NCI-H774 (cell line): ENCODE measurements around the gene GPC5.

Source experiments
- DNase-seq: peaks from one replicate; lab custom pipeline; 2025; lab: John Stamatoyannopoulos, UW

GPC5 gene

DNA sequence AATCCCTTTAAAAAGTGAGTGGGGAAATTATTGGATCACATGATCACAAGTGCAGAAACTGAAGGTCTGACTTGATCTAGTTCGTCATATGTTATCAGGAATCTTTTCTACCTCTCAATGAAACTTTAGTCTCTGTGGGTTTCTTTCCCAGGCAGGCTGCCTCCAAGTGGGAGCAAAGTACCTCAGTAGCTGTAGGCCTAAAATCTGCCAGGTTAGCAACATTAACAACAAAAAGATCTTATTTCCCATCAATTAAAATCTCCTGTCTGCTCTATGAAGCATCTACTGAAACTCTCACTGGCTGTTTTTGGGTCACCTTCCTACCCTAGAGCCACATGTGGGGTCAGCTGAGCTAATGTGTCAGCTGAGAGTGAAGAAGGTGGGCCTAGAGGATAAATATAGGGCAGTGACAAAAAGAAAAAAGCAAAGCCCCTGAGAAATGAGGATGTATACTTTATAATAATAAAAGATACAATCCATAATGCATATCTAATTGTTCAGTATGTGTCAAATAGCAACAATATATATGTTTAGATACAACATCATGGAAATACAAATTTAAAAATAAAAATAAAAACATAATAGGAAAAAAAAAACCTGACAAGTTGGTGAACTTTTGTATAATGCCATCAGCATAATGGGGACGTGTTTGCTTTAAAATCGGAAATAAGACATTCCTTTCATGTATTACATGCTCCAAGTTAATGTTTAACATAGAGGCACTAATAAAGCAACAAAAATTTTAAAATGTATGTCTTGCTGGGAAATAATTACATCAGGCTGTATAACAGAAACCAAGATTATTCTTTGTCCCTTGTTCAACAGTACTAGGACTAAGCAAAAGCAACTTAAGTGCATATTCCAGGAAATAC, 141.1 kb downstream of the GPC5 start:
- DNase-seq: no peak

DNA sequence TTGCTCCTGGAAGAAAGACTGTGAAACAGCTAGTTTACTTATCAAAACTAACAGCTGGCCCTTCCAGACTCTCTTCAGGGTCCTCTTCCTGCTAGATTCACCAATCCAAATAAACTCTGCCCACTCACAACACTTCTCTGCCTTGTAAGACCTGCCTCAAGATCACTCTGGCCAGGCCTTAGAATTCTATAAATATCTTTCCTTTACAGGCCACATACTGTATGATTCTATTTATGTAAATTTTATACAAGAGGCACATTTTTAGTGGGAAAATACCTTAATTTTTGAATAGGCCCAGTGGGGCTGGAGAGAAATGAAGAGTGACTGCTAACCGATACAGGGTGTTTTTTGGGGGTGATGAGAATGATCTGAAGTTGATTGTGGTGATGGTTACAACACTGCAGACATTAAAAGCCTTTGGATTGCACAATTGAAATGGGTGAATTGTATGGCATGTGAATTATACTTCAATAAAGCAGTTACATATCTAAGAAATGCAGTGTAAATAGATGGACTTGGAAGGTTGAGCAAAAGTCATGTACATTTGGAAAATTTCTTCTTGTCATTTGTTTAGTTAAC, 141.8 kb downstream of the GPC5 start:
- DNase-seq: no peak

DNA sequence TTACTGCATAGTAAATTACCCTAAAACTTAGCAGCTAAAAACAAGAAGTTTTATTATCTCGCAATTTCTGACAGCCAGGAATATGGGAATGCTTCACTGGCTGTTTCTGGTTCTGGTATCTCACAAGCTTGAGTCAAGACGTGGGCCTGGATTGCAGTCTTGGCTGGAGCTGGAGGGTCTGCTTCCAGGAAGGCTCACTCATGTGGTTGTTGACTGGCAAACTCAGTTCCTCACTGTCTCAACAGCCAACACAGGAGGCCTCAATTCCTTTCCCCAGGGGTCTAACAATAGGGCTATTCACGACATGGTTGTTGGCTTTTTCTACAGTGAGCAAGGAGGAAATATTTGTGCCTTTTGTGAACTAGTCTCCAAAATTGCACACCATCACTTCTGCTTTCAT, 146.3 kb downstream of the GPC5 start:
- DNase-seq: no peak

DNA sequence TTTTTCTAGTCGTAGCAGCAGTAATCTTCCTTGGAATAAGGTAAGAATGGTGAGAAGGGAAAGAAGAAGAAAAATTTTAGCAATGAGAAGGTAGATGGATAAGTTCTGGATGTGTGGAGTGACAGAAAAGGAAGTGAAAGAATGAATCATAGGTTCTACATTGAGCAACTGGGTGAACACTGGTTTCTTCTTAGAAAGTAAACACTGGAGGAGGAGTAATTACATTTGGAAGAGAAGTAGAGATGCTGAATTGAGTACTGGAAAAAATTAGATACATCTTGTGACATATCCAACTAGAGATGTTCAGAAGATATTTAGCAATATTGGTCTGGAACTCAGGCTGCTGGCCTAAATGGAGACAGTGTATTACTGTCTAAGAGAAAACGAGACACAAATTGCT, 148.5 kb downstream of the GPC5 start:
- DNase-seq: no peak

DNA sequence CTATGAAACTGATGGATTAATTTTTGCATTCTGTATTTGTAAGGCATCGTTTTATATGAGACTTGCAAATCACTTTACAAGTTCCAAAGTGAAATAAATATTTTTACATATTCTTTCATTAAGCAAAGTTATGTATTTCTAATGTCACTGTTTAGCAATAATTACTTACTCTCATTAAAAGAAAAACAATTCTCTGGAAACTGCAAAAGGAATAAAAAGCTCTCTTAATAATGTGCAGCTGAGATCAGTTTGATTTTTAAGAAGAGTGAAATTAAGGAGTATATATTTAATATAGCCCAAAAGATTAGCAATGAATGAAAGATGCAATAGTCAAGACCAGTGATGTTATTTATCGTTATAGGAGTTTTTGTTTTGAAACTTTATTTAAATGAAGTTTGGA, 155.2 kb downstream of the GPC5 start:
- no peak for DNase-seq

DNA sequence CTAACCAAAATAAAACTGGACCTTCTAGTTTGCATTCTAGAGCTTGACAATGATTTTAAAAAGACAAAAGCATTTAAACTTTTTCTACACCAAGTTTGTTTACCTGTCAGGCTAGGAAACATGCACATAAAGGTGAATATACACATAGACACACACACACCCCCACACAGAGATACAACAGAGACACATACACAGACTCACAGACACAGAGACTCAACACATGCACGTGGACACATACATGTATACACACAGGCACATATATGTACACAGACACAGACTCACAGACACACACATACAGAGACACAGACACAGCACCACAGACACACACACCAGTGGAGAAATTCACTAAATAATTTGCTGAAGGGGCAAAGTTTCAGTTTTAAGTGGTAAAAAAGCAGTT, 155.7 kb downstream of the GPC5 start:
- no peak for DNase-seq

DNA sequence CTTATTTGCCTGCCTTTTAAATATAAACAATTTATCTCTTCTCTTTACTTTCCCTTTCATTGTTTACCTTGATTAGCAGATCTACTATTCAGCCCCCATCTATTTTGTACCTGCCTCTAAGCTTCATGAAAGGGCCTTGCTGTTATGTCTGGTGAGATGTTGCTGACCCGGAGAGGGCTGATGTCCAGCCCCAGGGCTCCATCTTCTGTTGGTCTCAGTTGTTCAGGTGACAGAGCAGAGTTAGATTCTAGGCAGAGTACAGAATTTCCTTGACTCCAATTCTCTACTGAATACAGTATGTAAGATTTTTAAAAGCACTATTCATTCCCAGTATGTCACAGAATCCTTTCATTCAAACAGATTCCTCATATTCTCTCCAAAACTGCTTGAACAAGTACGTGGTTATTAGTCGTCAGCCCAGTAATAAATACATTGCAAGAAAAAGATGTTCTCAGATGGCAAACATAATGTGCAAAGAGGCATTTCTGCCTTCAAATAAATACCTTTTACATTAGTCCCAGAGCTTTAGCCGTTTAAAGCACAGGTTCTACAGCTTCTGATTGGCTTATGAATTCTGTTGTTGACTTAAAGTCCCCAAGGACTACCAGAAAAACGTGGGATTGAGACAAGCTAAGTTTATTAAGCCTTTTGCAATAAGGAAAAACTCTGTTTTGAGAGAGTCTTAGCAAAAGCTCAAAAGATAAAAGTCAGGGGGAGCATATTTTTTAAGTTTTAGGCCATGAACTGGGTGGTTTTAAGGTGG, 159.1 kb downstream of the GPC5 start:
- no peak for DNase-seq

DNA sequence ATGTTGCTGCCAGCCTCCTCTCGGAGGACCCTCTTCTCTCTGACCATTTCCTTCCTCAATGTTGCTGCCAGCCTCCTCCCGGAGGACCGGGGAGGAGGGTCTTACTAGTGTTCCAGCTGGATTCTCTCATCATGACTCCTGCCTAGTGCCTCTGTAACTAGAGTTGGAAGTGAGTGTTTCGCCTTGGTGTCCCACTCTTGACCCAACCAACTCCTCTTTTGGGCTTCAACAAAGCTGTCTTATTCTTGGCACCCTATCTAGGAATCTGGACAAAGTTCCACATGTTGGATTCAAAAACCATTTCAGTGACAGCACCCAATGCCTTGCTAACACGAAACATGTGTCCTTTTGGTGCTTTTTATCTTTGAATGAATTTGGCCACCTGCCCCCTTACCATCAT, 165.4 kb downstream of the GPC5 start:
- DNase-seq: no peak

DNA sequence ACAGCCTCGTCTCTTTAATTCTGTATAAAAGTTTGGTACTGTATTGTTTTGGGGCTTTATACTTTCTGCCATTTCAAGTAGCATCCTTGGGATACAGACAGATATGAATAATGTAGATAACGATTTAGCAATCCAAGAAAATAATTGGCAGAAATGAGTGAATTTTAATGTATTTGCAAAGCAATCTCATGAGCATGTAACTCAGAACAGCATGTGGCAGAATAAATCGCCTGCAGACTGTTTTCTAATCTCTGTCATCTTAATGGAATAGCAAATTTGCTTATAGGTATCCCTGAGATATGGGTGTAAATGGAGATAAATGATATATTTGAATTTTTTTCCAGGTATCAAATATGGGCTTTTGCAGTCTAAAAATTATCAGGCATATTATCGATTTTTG, 166.0 kb downstream of the GPC5 start:
- no peak for DNase-seq

DNA sequence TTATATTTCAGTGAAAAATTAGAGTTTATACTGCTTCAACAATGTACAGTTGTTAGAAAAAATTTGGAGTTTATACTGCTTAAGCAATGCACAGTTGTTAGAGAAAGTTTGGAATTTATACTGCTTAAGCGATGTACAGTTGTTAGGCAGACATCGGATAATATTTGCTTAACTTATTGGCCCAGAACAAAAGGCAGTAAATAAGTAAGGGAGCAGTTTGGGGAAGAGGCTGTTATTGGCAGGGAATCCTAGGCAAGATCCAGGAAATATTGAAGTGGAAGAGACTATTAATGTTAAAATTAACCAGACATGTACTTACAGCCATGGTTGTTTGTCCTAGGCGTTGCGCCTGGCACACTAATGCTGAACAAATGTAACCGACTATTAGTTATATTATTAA, 166.9 kb downstream of the GPC5 start:
- no peak for DNase-seq

DNA sequence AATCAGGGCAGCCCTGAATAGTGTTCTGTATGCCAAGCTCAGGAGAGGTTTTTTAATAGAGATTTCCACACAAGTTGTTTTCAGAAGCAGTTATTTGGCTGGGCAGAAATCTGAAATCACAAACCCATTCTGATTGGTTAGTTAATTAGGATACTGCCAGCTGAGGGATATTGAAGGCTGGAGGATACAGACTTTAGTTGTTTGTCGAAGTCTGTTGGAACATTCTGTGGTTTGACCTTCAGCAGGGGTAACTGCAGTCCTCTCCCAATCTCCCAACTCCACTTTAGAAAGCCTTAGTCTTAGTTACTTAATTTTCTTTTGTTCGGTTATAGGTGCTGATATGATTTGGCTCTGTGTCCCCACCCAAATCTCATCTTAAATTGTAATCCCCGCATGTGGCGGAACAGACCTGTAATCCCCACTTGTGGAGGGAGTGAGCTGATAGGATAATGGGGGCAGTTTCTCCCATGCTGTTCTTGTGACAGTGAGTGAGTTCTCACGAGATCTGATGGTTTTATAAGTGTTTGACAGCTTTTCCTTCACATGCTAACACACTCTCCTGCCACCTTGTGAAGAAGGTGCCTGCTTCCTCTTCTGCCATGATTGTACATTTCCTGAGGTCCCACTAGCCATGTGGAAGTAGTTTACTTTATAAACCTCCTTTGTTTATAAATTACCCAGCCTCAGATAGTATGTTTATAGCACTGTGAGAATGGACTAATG, 169.2 kb downstream of the GPC5 start:
- DNase-seq: no peak

DNA sequence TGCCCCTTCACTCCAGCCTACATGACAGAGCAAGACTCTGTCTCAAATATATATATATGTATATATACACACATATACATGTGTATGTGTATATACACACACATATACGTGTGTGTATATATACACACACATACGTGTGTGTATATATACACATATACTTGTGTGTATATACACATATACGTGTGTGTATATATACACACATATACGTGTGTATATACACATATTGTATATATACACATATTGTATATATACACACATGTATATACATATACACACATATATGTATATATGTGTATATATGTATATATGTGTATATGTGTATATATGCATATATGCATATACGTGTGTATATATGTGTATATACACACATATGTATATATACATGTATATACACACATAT, 173.3 kb downstream of the GPC5 start:
- no peak for DNase-seq

DNA sequence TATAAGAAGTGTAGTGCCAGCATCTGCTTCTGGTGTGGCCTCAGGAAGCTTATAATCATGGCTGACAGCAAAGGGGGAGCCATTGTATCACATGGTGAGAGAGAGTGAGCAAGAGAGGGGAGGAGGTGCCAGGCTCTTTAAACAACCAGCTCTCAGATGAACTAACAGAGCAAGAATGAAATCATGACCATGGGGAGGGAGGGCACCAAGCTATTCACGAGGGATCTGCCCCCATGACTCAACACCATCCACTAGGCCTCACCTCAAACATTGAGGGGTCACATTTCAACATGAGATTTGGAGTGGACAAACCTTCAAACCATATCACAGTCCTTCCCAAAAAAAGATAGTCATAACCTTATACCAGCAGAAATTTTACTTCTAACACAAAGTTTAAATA, 174.0 kb downstream of the GPC5 start:
- DNase-seq: no peak

DNA sequence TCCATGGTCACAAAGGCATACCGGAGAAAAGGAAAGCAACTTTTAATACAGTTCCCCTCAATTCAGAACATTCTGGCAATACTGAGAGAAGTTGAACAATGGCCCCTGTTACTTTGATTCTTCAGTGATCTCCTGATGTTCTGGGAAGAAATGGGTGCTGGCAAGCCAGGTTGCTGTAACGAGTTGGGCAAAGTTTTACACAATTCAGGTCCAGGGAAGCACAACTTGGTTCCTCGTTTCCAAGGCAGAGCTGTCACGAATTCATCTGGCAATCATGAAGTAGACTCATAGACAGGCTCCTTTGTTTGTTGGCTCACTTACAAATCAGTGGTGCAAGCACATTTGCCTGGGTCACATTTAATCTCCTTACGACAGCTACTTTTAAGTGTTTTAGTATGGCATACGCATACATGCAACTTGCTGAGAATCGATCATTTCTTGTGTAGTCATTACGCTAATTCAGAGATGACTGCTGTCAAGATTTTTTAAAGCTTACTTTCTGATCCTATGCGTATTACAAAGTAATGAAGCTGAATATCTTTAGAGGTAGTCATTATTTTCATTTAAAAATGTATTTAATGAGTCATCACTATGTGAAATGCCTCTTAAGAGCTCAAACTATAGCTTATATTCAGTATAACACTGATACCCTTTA, 174.7 kb downstream of the GPC5 start:
- DNase-seq: no peak

DNA sequence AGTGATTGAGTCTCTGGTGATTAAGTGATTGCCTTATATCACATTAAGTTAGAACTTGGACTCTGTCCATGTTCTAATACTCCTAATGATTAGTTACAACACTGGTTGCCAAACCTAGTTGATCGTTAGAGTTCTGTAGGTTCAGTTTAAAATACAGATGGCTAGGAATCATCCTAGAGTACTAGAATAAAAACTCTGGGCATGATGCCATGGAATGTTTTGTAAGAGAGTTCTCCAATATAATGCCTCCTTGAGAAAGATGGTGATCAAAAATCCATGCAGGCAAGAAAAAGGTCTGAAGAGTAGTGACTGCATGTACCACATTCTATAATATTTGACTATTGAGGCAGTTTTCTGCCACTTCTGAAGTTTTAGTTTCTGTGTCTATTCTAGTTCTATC, 176.3 kb downstream of the GPC5 start:
- DNase-seq: no peak

DNA sequence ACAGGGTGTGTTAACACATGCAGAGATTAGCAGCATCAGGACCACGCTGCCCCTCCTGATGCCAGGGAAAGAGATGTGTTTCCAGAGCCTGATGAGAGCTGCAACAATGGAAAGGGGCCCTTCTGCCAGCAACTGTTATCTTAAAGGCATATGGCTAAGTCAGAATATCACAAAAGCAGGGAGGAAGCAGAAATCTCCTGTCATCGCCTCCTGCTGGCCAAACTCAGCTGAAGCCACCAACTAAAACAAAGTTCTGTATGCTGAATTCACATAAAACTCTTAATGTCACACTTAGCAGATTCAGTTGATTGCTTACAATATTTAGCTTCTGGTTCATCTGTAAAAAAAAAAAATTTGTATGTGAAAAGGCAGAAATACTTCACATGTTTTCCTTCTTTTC, 178.2 kb downstream of the GPC5 start:
- DNase-seq: no peak

DNA sequence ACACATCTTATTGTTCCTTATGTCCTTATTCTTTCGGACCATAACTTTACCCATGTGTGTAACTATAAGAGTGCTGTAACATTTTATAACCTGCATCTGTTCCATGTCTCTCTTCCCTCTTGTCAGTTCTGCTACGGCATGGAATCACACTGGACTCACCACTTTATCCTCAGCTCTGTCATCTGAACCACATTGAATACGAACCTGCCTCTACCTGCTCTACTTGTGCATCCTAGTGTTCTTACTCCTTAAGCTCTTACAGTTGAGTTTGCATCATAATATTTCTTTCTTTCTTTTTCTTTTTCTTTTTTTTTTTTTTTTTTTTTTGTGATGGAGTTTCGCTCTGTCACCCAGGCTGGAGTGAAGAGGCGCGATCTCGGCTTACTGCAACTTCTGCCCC, 180.9 kb downstream of the GPC5 start:
- DNase-seq: no peak

DNA sequence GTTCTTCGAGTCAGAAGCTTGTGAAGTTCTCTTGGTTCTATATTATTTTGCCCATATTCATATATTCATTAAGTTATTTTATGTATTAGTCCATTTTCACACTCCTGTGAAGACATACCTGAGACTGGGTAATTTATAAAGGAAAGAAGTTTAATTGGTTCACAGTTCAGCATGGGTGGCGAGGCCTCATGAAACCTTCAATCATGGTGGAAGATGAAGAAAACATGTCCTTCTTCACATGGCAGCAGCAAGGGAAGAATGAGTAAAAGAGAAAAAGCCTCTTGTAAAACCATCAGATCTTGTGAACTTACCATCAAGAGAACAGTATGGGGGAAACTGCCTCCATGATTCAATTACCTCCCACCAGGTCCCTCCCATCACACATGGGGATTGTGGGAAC, 182.3 kb downstream of the GPC5 start:
- no peak for DNase-seq

DNA sequence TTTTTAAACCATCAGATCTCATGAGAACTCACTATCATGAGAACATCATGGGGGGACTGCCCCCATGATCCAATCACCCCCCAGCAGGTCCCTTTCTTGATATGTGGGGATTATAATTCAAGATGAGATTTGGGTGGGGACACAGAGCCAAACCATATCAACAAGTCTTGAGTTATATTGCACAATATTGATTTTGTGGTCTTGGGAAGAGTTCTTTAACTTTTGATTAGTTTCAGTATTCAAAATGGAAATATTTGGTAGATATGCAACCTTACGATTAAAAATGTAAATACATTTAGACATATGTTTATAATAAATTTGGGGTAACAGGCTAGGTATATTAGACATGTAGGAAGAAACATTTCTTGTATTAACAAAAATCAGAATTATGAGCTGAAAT, 188.2 kb downstream of the GPC5 start:
- DNase-seq: no peak

DNA sequence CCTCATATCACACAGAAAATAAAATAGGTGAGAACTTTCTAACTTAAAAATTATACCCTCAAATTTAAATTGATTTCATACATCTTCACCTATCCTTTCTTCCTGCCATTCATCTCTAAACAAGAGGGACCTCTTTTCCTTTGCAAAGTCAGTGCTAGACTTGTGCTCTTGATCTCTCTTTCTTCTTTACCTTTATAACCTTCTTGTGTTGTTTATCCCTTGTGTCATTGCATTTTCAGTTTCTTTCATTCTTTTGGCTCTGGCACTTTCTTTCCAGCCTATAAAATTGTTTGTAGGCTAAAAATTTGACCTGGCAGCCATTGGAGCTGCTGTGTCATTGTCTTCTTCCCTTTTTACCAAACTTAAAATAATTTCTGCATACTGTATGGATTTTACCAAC, 190.1 kb downstream of the GPC5 start:
- DNase-seq: no peak

DNA sequence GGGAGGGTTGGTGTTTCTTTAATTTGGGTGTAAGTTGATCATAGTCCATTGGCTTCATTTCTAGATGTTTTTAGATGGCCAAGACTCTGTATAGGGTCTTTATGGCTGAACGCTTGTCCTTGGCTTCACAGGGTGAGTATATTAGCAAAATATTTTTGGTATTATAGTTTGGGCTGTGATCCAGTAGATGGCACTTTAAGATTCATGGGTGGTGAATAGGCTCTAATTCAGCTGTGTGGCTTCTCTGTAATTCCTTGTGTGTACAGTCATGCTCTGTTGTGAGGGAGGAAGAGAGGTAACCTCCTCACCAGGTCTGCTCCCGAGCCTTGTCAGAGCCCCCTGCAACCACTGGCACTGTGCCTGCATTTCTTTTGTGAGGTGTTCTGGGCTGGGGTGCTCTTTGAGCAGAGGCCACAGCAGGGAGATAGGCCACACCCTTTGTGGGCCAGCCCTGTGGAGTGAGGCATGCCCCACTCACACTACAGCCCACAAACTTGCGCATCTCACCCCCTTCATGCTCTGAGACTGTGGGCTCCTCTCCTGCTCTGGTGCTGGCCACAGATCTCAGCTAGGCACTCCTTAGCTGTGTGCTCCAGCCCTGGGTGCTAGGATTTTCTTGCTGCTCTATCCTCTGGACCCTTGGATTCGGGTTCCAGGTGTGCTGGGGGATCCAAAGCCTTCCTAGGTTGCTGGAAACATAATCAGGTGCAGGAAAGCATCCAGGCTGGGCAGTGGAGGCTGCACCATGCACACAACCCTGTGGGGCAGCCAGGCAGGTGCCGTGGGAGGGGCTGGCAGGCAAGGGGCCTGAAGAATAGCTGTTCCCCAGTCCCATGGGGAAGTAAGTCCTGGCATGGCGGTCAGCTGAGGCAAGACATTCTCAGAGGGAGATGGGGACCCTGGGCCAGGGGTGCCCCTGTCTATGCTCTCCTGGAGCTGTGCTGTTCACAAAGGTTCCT, 193.9 kb downstream of the GPC5 start:
- DNase-seq: no peak
